Measurements from ENCODE around the gene NFKBIA. TPM values are rescaled to one million over a fixed set of nuclear protein-coding genes. Genes with fewer than 3 reads are reported as not detected.

The NFKBIA gene
- total and polyA plus RNA-seq, 12 donors = 41.0 to 98.5 (median 68.6) TPM

GRCh38 chr14:35387713-35388579, 16.6 kb downstream of the NFKBIA start:
- no peaks in the 10 kb centered on the region for H3K9me3 ChIP-seq
- H3K36me3 ChIP-seq = no peaks in the 10 kb centered on the region
- no peak overlapping the region for H3K4me3 ChIP-seq
- intact Hi-C loops (cut with DNase I) = loop anchor here in 2 of 10 donors (5.0 kb wide), 1 partner anchor 46 kb away; no protein-coding TSS in a partner anchor
- ATAC-seq = no peak
- 94 to 95% methylated on average over 14 of the region's 14 CpGs for WGBS, 2 donors
- DNase-seq = no peak
- peaks cover 18 to 40% (median 30%) of the 10 kb centered on the region in 9 donors for H3K4me1 ChIP-seq
- no peaks in the 10 kb centered on the region for H3K27me3 ChIP-seq
- H3K27ac ChIP-seq = no peak overlapping the region
- TF ChIP-seq CTCF (IDR thresholded peaks at IDR 0.05) = no peak

DNA sequence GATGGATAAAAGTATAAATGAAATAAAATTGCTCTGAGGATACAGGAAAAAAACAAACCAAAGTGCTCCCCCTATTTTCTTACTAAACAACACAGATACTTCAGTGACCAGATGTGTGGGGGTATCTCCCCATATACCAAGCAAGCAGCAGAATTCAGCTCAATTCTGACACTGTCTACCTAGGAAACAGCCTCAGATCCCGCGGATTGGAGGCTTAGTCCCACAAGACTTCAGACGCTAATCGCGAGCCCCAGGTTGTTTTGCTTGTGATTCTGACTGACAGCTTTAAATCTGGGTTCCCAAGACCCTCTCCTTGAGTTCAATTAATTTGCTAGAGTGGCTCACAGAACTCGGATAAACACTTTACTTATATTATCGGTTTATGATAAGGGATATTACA, 17.3 kb downstream of the NFKBIA start:
- no peak for TF ChIP-seq CTCF (IDR thresholded peaks at IDR 0.05)
- DNase-seq = no peak

DNA sequence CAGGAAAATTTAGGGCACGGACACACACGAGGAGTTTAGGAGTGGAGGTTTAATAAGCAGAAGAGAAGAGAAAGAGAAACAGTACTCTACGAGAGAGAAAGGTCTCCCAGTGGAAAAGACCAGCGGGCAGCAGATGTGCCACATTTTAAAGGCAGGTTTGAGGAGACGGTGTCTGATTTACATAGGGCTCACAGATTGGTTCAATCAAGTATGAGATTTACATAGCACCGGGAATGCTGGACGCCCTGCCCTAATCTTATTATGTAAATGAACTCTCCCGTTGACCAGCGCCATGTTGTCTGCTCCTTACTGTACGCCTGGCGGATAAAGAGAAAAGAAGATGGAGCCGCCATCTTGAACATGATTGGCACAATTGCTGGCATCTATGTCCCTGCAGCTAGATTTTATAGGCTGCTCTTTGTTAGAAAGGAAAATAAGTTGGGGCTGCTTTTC, 17.9 kb downstream of the NFKBIA start:
- peaks cover 18 to 40% (median 30%) of the 10 kb centered on the region in 9 donors for H3K4me1 ChIP-seq
- peak overlapping the region; percentile 71 to 90 (median 84) for H3K27ac ChIP-seq
- H3K27me3 ChIP-seq = no peaks in the 10 kb centered on the region
- no peak overlapping the region for H3K4me3 ChIP-seq
- intact Hi-C loops (cut with DNase I) = loop anchor here in 2 of 10 donors (5.0 kb wide), 1 partner anchor 44 kb away; no protein-coding TSS in a partner anchor
- peak in 7 of 8 donors; percentile 44 to 78 (median 56) for ATAC-seq
- no peaks in the 10 kb centered on the region for H3K9me3 ChIP-seq
- no peaks in the 10 kb centered on the region for H3K36me3 ChIP-seq
- WGBS, 2 donors = 47 to 57% methylated on average over 12 of the region's 12 CpGs
- TF ChIP-seq CTCF (IDR thresholded peaks at IDR 0.05) = no peak
- DNase-seq = peak in 1 of 2 donors; percentile 54

More for the DNA sequence above, 17.3 kb downstream of the NFKBIA start:
- no peak for ATAC-seq
- Histone ChIP-seq H3K27ac (peak overlapping the region in 7 of 10 donors; percentile 77 to 90 (median 86)), H3K4me3 (no peak overlapping the region), H3K4me1 (peaks cover 18 to 40% (median 30%) of the 10 kb centered on the region in 9 donors), H3K36me3 (no peaks in the 10 kb centered on the region), H3K27me3 (no peaks in the 10 kb centered on the region), H3K9me3 (no peaks in the 10 kb centered on the region)
- WGBS, 2 donors = 90 to 91% methylated on average over 7 of the region's 7 CpGs
- intact Hi-C loops (cut with DNase I) = loop anchor here in 2 of 10 donors (5.0 kb wide), 1 partner anchor 45 kb away; no protein-coding TSS in a partner anchor

DNA sequence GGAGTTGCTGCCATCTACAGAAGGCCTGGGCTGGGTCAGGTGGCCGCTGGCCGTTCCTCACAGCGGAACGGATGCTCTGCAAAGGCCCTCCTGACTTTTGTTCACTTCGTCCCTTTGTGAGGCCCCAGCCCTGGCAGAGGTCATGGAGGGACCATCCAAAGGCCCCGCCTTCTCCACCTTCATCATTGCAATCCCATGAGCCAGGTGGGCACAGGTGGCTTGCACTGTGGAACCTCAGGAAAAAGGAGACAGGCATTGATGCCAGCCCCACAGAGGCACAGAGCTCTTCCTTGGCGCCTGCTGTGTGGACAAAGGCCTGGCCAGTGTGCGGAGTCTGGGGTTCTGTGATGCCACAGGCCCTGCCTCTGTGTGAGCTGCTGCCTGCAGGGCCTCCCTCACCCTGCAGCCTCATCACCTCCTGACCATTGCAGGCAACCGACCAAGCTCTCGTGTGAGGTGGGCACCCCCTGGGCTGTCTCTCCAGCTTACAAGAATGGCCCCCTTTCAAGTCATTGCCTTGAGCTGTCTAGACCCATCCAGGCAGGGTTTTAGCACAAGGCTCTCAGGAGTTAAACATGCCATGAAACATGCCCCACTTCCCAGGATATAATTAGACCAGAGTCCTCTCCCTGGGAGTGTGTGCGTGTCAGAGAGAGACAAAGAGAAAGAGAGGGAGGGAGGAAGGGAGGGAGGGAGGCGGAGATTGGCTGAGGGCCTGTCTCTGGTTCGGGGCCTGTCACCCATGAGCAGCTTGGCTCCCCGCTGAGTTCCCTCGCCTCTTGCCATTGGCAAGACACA, 19.3 kb downstream of the NFKBIA start:
- H3K27ac ChIP-seq = peak overlapping the region; percentile 73 to 90 (median 86)
- no peak for TF ChIP-seq CTCF (IDR thresholded peaks at IDR 0.05)
- WGBS, 2 donors = 49% methylated on average over 15 of the region's 15 CpGs
- intact Hi-C loops (cut with DNase I) = loop anchor here in 3 of 10 donors (1.0 to 5.0 kb wide), 4 partner anchors 19 to 92 kb away; partner anchors contain the start of genes NFKBIA (in 1 of the 3) and PSMA6 (in 1 of the 3)
- no peaks in the 10 kb centered on the region for H3K27me3 ChIP-seq
- DNase-seq (peak; percentile 84 to 88), ATAC-seq (peak; percentile 91 to 96 (median 94))
- peaks cover 18 to 39% (median 30%) of the 10 kb centered on the region in 9 donors for H3K4me1 ChIP-seq
- H3K9me3 ChIP-seq = no peaks in the 10 kb centered on the region
- no peak overlapping the region for H3K4me3 ChIP-seq
- H3K36me3 ChIP-seq = no peaks in the 10 kb centered on the region
